Right lobe of liver (tissue), 6 donors: ENCODE data around the gene GULP1. TPM values are rescaled to one million over a fixed set of nuclear protein-coding genes. Genes with fewer than 3 reads are reported as not detected.
"Not testable (repeated sequence)": the region's sequence is repeated elsewhere in the genome, so short reads cannot be mapped to it uniquely, and the experiment has no call there.

Experiments
- ATAC-seq, 4 donors: fragments of 200-7000 bp; cut with Tn5 transposase; one replicate each; pipeline ENCODE4 v1.9.1; 2020; ENCODE audit warnings: mild to moderate bottlenecking in 4 of 4, moderate library complexity in 4 of 4
- DNase-seq, 3 donors: peaks; one replicate each; pipeline ENCODE4 v3.0.0-alpha.2; 2020
- H3K27ac ChIP-seq, 3 donors: fragments of 200-600 bp; one replicate each; pipeline ENCODE4 v1.8.0; 2022
- H3K27me3 ChIP-seq, 2 donors: fragments of 200-600 bp; one replicate each; pipeline ENCODE4 v1.8.0; 2022
- H3K36me3 ChIP-seq, 4 donors: fragments of 200-600 bp; sonication (generic) in 1 of 4; one replicate each; pipeline versions ENCODE4 v1.5.1 to v1.8.0; 2017 to 2022; ENCODE audit warnings: control low read depth in 1 of 4
- H3K4me1 ChIP-seq, 4 donors: fragments of 200-600 bp; sonication (generic) in 1 of 4; one replicate each; pipeline versions ENCODE4 v1.5.1 to v1.8.0; 2017 to 2022; ENCODE audit warnings: control low read depth in 1 of 4
- H3K4me3 ChIP-seq, 3 donors: fragments of 200-600 bp; one replicate each; pipeline ENCODE4 v1.8.0; 2022
- H3K9me3 ChIP-seq, 4 donors: fragments of 200-600 bp; sonication (generic) in 1 of 4; one replicate each; pipeline versions ENCODE4 v1.5.1 to v1.8.0; 2017 to 2022; ENCODE audit warnings: control low read depth in 1 of 4
- CTCF ChIP-seq, 4 donors: fragments of 200-600 bp in 3 of 4; fragments of 450-650 bp in 1 of 4; IDR thresholded peaks; one replicate each; pipeline versions ENCODE4 v1.5.1 to v1.8.0; 2016 to 2022; ENCODE audit warnings: antibody characterized with exemption in 4 of 4, mild to moderate bottlenecking in 2 of 4
- POLR2A ChIP-seq: fragments of 450-650 bp; IDR thresholded peaks from one replicate; pipeline ENCODE4 v1.6.1; 2017; ENCODE audit warnings: antibody characterized with exemption, mild to moderate bottlenecking
- WGBS: methylation state at CpG from one replicate; pipeline ENCODE4 v1.1.6; 2018; ENCODE audit warnings: low coverage, low lambda C conversion rate; ENCODE audit not compliant: insufficient coverage; ENCODE audit errors: missing lambda C conversion rate; 5-methylcytosine and 5-hydroxymethylcytosine counted together
- intact Hi-C, 2 donors: fragments of 100-400 bp; cut with DNase I; formaldehyde crosslinking; loops; one replicate each; pipeline versions ENCODE4 v1.11.2 to v1.14.1; 2022
- total RNA-seq, 6 experiments: library from RNA; depleted of rRNA in 2 of 6; stranded (reverse); fragments of >200 nt in 2 of 6; fragmentation: NEBNext Ultra II Directional in 3 of 6; extraction: Animal tissue kit (Norgen Biotek cat#: 25700) in 3 of 6; gene quantifications; one replicate each; pipeline versions ENCODE4 v1.1.0 to v1.2.4, GENCODE V29; 2016 to 2023
- donor health status: DM: no; HTN: yes; CAD: no.
- donor health status: DM: no; HTN: no; CAD: no.
- donor health status: DM: no; HTN: no; CAD: no.
- donor health status: DM: no; HTN: yes; CAD: no.
- donor health status: DM: no; HTN: yes; CAD: no.

GULP1 gene
- total RNA-seq, 6 experiments from 2014 or later: 0.42 to 4.4 (median 0.89) TPM

DNA sequence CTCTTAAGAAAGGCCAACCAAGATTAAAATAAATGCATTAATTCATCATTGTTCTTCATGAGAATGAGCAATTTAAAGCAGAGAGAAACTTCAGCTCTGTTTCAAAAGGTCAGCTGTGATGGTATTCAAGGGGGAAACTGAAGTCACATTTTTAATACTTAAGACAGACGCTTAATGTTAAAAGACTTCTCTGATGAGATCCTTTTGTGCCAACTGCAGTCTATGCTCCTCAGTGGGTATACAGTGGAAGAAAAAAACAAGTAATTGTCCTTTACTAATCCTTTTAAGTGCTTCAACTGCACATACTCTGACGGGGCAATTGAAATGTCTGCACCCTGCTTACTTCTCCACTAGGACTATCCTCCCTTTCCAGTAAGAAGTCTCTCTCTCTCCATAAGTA, 309.7 kb downstream of the GULP1 start:
- Histone ChIP-seq H3K9me3 (no peaks in the 10 kb centered on the region), H3K4me3 (no peak overlapping the region), H3K27me3 (no peaks in the 10 kb centered on the region), H3K27ac (no peak overlapping the region), H3K36me3 (no peaks in the 10 kb centered on the region), H3K4me1 (no peaks in the 10 kb centered on the region)
- ATAC-seq (no peak), DNase-seq (no peak)
- TF ChIP-seq POLR2A (no peak), CTCF (IDR thresholded peaks at IDR 0.05) (no peak)
- 76% methylated on average over 2 of the region's 2 CpGs for WGBS
- intact Hi-C loops: no loop called here

DNA sequence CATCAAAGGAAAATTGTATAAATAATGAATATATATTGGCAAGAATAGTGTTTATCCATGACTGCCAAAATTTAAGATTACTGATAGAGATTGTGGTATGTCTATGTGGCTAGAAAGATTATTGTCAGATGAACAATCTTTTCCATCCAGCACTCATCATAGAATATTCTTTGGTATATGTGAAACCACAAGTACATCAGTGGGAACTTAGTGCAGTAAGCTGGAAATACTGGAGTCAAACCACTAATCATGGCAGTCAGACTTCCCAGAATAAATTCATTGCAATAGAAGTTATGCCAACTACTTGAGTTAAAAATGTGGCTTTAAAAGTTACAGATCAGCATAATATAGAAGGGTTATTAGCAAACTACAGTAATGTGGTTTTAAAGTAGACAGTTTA, 310.3 kb downstream of the GULP1 start:
- Histone ChIP-seq H3K27ac (no peak overlapping the region), H3K27me3 (no peaks in the 10 kb centered on the region), H3K9me3 (no peaks in the 10 kb centered on the region), H3K4me3 (no peak overlapping the region), H3K36me3 (no peaks in the 10 kb centered on the region), H3K4me1 (no peaks in the 10 kb centered on the region)
- ATAC-seq: no peak
- DNase-seq: no peak
- intact Hi-C loops: no loop called here
- TF ChIP-seq CTCF (IDR thresholded peaks at IDR 0.05): no peak
- TF ChIP-seq POLR2A: no peak

DNA sequence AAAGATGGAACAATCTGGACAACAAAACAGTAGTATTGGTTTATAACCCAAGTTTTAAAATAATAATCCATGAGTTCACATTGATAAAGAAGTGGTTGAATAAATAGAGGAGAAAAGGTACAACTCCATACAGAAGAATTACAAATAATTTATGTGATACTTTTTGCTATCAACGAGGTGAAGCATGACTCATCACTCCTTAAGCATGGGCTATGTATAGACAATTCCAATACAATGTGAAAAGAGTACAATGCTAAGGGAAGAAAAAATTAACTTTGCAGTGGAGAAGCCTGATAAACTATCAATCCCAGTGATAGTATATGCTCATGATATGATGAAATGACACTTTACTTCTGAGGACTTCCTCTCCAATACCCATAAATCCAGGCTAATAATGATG, 312.9 kb downstream of the GULP1 start:
- no peak for DNase-seq
- Histone ChIP-seq H3K9me3 (no peaks in the 10 kb centered on the region), H3K36me3 (no peaks in the 10 kb centered on the region), H3K27ac (no peak overlapping the region), H3K4me3 (no peak overlapping the region), H3K27me3 (no peaks in the 10 kb centered on the region), H3K4me1 (no peaks in the 10 kb centered on the region)
- intact Hi-C loops: no loop called here
- 27% methylated on average over 1 of the region's 1 CpG for WGBS
- no peak for ATAC-seq
- TF ChIP-seq POLR2A: no peak
- TF ChIP-seq CTCF (IDR thresholded peaks at IDR 0.05): no peak

DNA sequence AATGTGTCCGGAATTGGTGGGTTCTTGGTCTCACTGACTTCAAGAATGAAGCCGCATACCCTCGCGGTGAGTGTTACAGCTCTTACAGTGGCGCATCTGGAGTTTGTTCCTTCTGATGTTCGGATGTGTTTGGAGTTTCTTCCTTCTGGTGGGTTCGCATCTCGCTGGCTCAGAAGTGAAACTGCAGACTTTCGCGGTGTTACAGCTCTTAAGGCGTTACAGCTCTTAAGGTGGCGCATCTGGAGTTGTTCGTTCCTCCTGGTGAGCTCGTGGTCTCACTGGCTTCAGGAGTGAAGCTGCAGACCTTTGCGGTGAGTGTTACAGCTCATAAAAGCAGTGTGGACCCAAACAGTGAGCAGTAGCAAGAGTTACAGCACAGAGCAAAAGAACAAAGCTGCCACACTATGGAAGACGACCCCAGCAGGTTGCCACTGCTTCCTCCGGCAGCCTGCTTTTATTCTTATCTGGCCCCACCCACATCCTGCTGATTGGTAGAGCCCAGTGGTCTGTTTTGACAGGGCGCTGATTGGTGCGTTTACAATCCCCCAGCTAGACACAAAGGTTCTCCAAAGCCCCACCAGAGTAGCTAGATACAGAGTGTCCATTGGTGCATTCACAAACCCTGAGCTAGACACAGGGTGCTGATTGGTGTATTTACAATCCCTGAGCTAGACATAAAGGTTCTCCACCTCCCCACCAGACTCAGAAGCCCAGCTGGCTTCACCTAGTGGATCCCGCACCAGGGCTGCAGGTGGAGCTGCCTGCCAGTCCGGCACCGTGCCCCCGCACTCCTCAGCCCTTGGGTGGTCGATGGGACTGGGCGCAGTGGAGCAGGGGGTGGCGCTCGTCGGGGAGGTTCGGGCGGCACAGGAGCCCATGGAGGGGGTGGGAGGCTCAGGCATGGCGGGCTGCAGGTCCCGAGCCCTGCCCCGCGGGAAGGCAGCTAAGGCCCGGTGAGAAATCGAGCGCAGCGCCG, 314.2 kb downstream of the GULP1 start:
- DNase-seq: peak in 1 of 3 donors; percentile 35
- H3K9me3 ChIP-seq, intact Hi-C loops, H3K36me3 ChIP-seq, H3K4me3 ChIP-seq, H3K4me1 ChIP-seq, H3K27ac ChIP-seq, ATAC-seq, H3K27me3 ChIP-seq: not testable (repeated sequence)
- 86% methylated on average over 16 of the region's 39 CpGs for WGBS

- not testable (repeated sequence) for DNase-seq
These were observed 314.9 kb downstream of the GULP1 start for GRCh38 chr2:188606596-188606995.

More at GRCh38 chr2:188606596-188606995, 314.9 kb downstream of the GULP1 start:
- H3K4me3 ChIP-seq, H3K27ac ChIP-seq, ATAC-seq, H3K36me3 ChIP-seq, H3K27me3 ChIP-seq, H3K9me3 ChIP-seq, H3K4me1 ChIP-seq, intact Hi-C loops: not testable (repeated sequence)
- 94% methylated on average over 8 of the region's 30 CpGs for WGBS
